WTC11 (cell line): ENCODE results near the gene SLC25A44. TPM values are rescaled to one million over a fixed set of nuclear protein-coding genes. Genes with fewer than 3 reads are reported as not detected.

Experiments used
- ATAC-seq: fragments of 200-7000 bp; cut with Tn5 transposase; 2 replicates; pipeline ENCODE4 v1.10.0; 2021; ENCODE audit warnings: mild to moderate bottlenecking, moderate library complexity
- Bru-seq: library from RNA; stranded (reverse); fragments of 400-500 nt; gene quantifications from one replicate; lab custom pipeline; 2021; lab: Mats Ljungman, UMichigan
- CTCF ChIA-PET: fragments of 300-600 bp; sonication (Branson Sonifier 250); formaldehyde crosslinking; loops from one replicate; lab custom pipeline; 2021; ENCODE audit warnings: antibody characterized with exemption; lab: Charles Lee
- POLR2A ChIA-PET: fragments of 350-600 bp; sonication (Branson Sonifier 250); formaldehyde crosslinking; loops from one replicate; lab custom pipeline; 2021; ENCODE audit warnings: antibody characterized with exemption; lab: Charles Lee
- DNase-seq: peaks from one replicate; pipeline ENCODE4 v3.0.0; 2021; ENCODE audit warnings: low spot score
- H3K27ac Mint-ChIP-seq: 2 replicates; pipeline ENCODE4 v1.8.0; 2021; ENCODE audit warnings: mixed read lengths
- H3K27me3 Mint-ChIP-seq: 2 replicates; pipeline ENCODE4 v1.8.0; 2021; ENCODE audit warnings: low read depth, mild to moderate bottlenecking, moderate library complexity, mixed read lengths
- H3K36me3 Mint-ChIP-seq: 2 replicates; pipeline ENCODE4 v1.8.0; 2021; ENCODE audit warnings: mixed read lengths
- H3K4me1 Mint-ChIP-seq: 2 replicates; pipeline ENCODE4 v1.8.0; 2022; ENCODE audit warnings: mixed read lengths
- H3K4me3 Mint-ChIP-seq: 2 replicates; pipeline ENCODE4 v1.8.0; 2021; ENCODE audit warnings: mild to moderate bottlenecking, moderate library complexity, mixed read lengths
- H3K9me3 Mint-ChIP-seq: 2 replicates; pipeline ENCODE4 v1.8.0; 2021; ENCODE audit warnings: mixed read lengths
- ELF4 ChIP-seq: sonication (generic); formaldehyde crosslinking; IDR thresholded peaks from 2 replicates; pipeline ENCODE4 v1.8.1; 2022; ENCODE audit warnings: low read depth, mild to moderate bottlenecking, moderate library complexity, missing genetic modification reagents
- FOXJ3 ChIP-seq: sonication (generic); formaldehyde crosslinking; IDR thresholded peaks from 2 replicates; pipeline ENCODE4 v1.9.0; 2021; ENCODE audit warnings: missing genetic modification reagents, mild to moderate bottlenecking, borderline replicate concordance
- FOXK1 ChIP-seq: sonication (generic); formaldehyde crosslinking; IDR thresholded peaks from 2 replicates; pipeline ENCODE4 v1.8.0; 2022; ENCODE audit warnings: mild to moderate bottlenecking, moderate library complexity, missing genetic modification reagents
- GTF2I ChIP-seq: fragments of 250-450 bp; sonication (Bioruptor Pico); conservative IDR thresholded peaks from 2 replicates; pipeline ENCODE4 v1.4.0; 2021; ENCODE audit warnings: mild to moderate bottlenecking
- IRF2 ChIP-seq: sonication (generic); formaldehyde crosslinking; IDR thresholded peaks from 2 replicates; pipeline ENCODE4 v1.8.0; 2022; ENCODE audit warnings: low read depth, missing genetic modification reagents, borderline replicate concordance
- JAZF1 ChIP-seq: fragments of 250-450 bp; sonication (Bioruptor Pico); IDR thresholded peaks from 2 replicates; pipeline ENCODE4 v1.9.0; 2021; ENCODE audit warnings: moderate library complexity, mild to moderate bottlenecking, inconsistent platforms
- NFYB ChIP-seq: sonication (generic); formaldehyde crosslinking; conservative IDR thresholded peaks from 2 replicates; pipeline ENCODE4 v1.8.0; 2022; ENCODE audit warnings: low read depth, missing genetic modification reagents
- NR2C2 ChIP-seq: sonication (generic); formaldehyde crosslinking; IDR thresholded peaks from 2 replicates; pipeline ENCODE4 v1.8.0; 2022; ENCODE audit warnings: mild to moderate bottlenecking, missing genetic modification reagents
- NR3C1 ChIP-seq: sonication (generic); formaldehyde crosslinking; conservative IDR thresholded peaks from 2 replicates; pipeline ENCODE4 v1.8.1; 2023; ENCODE audit warnings: low read depth, mild to moderate bottlenecking, missing genetic modification reagents
- PRRX2 ChIP-seq: fragments of 250-450 bp; sonication (Bioruptor Pico); IDR thresholded peaks from 2 replicates; pipeline ENCODE4 v1.8.0; 2021; ENCODE audit warnings: mild to moderate bottlenecking
- RORB ChIP-seq: fragments of 250-450 bp; sonication (Bioruptor Pico); IDR thresholded peaks from 2 replicates; pipeline ENCODE4 v1.9.0; 2021; ENCODE audit warnings: mild to moderate bottlenecking
- SMAD4 ChIP-seq: sonication (generic); formaldehyde crosslinking; IDR thresholded peaks from 2 replicates; pipeline ENCODE4 v1.8.0; 2022; ENCODE audit warnings: mild to moderate bottlenecking, missing genetic modification reagents
- SP1 ChIP-seq: sonication (generic); formaldehyde crosslinking; conservative IDR thresholded peaks from 2 replicates; pipeline ENCODE4 v1.8.1; 2022; ENCODE audit warnings: missing genetic modification reagents
- TCF7 ChIP-seq: sonication (generic); formaldehyde crosslinking; IDR thresholded peaks from 2 replicates; pipeline ENCODE4 v1.8.0; 2022; ENCODE audit warnings: mild to moderate bottlenecking, low read depth, missing genetic modification reagents, moderate library complexity
- ZNF232 ChIP-seq: sonication (generic); formaldehyde crosslinking; IDR thresholded peaks from 2 replicates; pipeline ENCODE4 v1.8.0; 2022; ENCODE audit warnings: mild to moderate bottlenecking, missing genetic modification reagents
- ZNF416 ChIP-seq: fragments of 250-450 bp; sonication (Bioruptor Pico); IDR thresholded peaks from 2 replicates; pipeline ENCODE4 v1.9.0; 2021; ENCODE audit warnings: mild to moderate bottlenecking, inconsistent platforms
- long read RNA-seq, 3 experiments: library from RNA in 1 of 3; library from capped mRNA in 1 of 3; library from polyadenylated mRNA in 1 of 3; unstranded in 2 of 3; stranded (forward) in 1 of 3; transcript quantifications; one replicate each; pipeline ENCODE4 v2.0.0, GENCODE V29; 2021
- total RNA-seq: library from RNA; stranded (reverse); gene quantifications from 3 replicates; pipeline ENCODE4 v1.2.3, GENCODE V29; 2021
- TF ChIP-seq, protein P1 (sequence below): fragments of 250-450 bp; sonication (Bioruptor Pico); IDR thresholded peaks from 2 replicates; pipeline ENCODE4 v1.9.0; 2021; ENCODE audit warnings: mild to moderate bottlenecking
- TF ChIP-seq, protein P2 (sequence below): fragments of 250-450 bp; sonication (Bioruptor Pico); IDR thresholded peaks from 2 replicates; pipeline ENCODE4 v1.9.0; 2021; ENCODE audit warnings: mild to moderate bottlenecking, borderline replicate concordance
- TF ChIP-seq, protein P3 (sequence below): sonication (generic); formaldehyde crosslinking; IDR thresholded peaks from 2 replicates; pipeline ENCODE4 v1.8.0; 2022; ENCODE audit warnings: mild to moderate bottlenecking, missing genetic modification reagents
- TF ChIP-seq, protein P4 (sequence below): sonication (generic); formaldehyde crosslinking; IDR thresholded peaks from 2 replicates; pipeline ENCODE4 v1.8.1; 2022; ENCODE audit warnings: missing genetic modification reagents, borderline replicate concordance
- TF ChIP-seq, protein P5 (sequence below): sonication (generic); formaldehyde crosslinking; conservative IDR thresholded peaks from 2 replicates; pipeline ENCODE4 v1.8.1; 2023; ENCODE audit warnings: mild to moderate bottlenecking, low read depth, missing genetic modification reagents, moderate library complexity
- TF ChIP-seq, protein P6 (sequence below): sonication (generic); formaldehyde crosslinking; IDR thresholded peaks from 2 replicates; pipeline ENCODE4 v1.8.0; 2023; ENCODE audit warnings: mild to moderate bottlenecking, missing genetic modification reagents

Gene SLC25A44, protein sequence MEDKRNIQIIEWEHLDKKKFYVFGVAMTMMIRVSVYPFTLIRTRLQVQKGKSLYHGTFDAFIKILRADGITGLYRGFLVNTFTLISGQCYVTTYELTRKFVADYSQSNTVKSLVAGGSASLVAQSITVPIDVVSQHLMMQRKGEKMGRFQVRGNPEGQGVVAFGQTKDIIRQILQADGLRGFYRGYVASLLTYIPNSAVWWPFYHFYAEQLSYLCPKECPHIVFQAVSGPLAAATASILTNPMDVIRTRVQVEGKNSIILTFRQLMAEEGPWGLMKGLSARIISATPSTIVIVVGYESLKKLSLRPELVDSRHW
- 17.9 to 29.1 TPM (median 19.7 TPM) in 3 replicates for total RNA-seq
- Bru-seq, nascent RNA, result percentile 76 among the genes with signal in this experiment
- long read RNA-seq, experiment 1, full-length matches to known transcripts, result 148 of 212 reads
- long read RNA-seq, experiment 1, partial matches to known transcripts, result 4 of 212 reads
- long read RNA-seq, experiment 1, other reads (novel, unspliced or antisense), result 60 of 212 reads
- long read RNA-seq, experiment 2, full-length matches to known transcripts, result 10 of 22 reads
- long read RNA-seq, experiment 2, partial matches to known transcripts, result 0 of 22 reads
- long read RNA-seq, experiment 2, other reads (novel, unspliced or antisense), result 12 of 22 reads
- long read RNA-seq, experiment 3, transcript SLC25A44-201 (4 exons, 3,482 nt), result major isoform, 6 of 10 reads
- long read RNA-seq, experiment 3, partial matches to known transcripts, result 0 of 10 reads
- long read RNA-seq, experiment 3, other reads (novel, unspliced or antisense), result 4 of 10 reads

DNA sequence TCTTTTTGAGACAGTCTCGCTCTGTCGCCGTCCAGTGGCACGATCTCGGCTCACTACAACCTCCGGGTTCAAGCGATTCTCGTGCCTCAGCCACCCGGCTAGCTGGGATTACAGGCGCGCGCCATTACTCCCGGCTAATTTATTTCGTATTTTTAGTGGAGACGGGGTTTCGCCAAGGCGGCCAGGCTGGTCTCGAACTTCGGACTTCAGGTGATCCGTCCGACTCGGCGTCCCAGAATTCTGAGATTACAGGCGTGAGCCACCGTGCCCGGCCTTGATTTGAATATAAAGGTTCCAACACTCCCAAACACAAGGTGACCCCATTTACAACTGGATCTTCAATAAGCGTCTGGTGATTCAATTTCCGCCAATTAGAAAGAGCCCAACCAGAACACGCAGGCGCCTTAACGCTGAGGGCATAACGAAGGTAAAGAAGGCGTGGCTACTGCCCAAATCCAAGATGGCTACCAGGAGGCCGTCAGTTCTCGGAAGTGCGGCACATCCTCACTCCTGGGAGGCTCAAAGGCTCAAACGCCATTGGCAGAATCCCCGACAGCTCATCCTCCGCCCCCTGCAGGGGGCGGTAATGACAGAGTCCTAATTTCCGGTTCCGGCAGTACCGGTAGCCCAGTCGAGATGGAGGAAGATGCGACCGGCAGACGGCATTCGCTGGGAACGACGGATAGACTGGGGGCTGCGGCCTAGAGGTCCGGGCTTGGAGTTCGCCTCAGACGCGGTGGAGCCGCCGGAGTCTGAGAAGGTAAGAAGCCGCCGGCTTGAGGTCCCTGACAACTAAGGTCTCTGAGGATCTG, at the start of gene SLC25A44:
SLC25A44 (plus strand) TSS at position 617 of the 812 bp plus-strand sequence. CDS start 5,744 bp downstream, outside the sequence.
- Mint-ChIP-seq H3K4me1 (peaks cover 35% of the 10 kb centered on the region), H3K4me3 (peak within 1 kb of the TSS; percentile 99), H3K27me3 (no peaks in the 10 kb centered on the region), H3K9me3 (peaks cover 14% of the 10 kb centered on the region), H3K27ac (peak within 1 kb of the TSS; percentile 98), H3K36me3 (peaks cover 11% of the 10 kb centered on the region)
- ATAC-seq (peak; percentile 98), DNase-seq (peak; percentile 97)
- ChIA-PET POLR2A (interaction anchor here (0.6 to 1.7 kb wide), 6 partner anchors 18 to 949 kb away, joined by 3 to 8 read pairs (median 4); partner anchors contain the start of gene PMF1), CTCF (interaction anchor here (0.6 to 2.6 kb wide), 23 partner anchors 10 to 209 kb away, joined by 3 to 29 read pairs (median 5); partner anchors contain the start of genes CCT3, PMF1, SEMA4A and SMG5)
- TF ChIP-seq ELF4 (no peak), NR2C2 (CRISPR knock-in tag) (no peak), IRF2 (CRISPR knock-in tag) (no peak), FOXK1 (peak; percentile 81), ZNF232 (CRISPR knock-in tag) (no peak), JAZF1 (CRISPR knock-in tag) (no peak), TCF7 (no peak), GTF2I (CRISPR knock-in tag) (no peak), NFYB (CRISPR knock-in tag) (peak; percentile 60), RORB (CRISPR knock-in tag) (no peak), ZNF416 (CRISPR knock-in tag) (no peak), FOXJ3 (no peak), SP1 (CRISPR knock-in tag) (peak; percentile 96), PRRX2 (CRISPR knock-in tag) (no peak), SMAD4 (no peak), NR3C1 (CRISPR knock-in tag) (no peak)
- TF ChIP-seq, protein P1, sequence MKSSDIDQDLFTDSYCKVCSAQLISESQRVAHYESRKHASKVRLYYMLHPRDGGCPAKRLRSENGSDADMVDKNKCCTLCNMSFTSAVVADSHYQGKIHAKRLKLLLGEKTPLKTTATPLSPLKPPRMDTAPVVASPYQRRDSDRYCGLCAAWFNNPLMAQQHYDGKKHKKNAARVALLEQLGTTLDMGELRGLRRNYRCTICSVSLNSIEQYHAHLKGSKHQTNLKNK, result no peak
- TF ChIP-seq, protein P2, sequence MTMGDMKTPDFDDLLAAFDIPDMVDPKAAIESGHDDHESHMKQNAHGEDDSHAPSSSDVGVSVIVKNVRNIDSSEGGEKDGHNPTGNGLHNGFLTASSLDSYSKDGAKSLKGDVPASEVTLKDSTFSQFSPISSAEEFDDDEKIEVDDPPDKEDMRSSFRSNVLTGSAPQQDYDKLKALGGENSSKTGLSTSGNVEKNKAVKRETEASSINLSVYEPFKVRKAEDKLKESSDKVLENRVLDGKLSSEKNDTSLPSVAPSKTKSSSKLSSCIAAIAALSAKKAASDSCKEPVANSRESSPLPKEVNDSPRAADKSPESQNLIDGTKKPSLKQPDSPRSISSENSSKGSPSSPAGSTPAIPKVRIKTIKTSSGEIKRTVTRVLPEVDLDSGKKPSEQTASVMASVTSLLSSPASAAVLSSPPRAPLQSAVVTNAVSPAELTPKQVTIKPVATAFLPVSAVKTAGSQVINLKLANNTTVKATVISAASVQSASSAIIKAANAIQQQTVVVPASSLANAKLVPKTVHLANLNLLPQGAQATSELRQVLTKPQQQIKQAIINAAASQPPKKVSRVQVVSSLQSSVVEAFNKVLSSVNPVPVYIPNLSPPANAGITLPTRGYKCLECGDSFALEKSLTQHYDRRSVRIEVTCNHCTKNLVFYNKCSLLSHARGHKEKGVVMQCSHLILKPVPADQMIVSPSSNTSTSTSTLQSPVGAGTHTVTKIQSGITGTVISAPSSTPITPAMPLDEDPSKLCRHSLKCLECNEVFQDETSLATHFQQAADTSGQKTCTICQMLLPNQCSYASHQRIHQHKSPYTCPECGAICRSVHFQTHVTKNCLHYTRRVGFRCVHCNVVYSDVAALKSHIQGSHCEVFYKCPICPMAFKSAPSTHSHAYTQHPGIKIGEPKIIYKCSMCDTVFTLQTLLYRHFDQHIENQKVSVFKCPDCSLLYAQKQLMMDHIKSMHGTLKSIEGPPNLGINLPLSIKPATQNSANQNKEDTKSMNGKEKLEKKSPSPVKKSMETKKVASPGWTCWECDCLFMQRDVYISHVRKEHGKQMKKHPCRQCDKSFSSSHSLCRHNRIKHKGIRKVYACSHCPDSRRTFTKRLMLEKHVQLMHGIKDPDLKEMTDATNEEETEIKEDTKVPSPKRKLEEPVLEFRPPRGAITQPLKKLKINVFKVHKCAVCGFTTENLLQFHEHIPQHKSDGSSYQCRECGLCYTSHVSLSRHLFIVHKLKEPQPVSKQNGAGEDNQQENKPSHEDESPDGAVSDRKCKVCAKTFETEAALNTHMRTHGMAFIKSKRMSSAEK (CRISPR knock-in tag), result no peak
- TF ChIP-seq, protein P3, sequence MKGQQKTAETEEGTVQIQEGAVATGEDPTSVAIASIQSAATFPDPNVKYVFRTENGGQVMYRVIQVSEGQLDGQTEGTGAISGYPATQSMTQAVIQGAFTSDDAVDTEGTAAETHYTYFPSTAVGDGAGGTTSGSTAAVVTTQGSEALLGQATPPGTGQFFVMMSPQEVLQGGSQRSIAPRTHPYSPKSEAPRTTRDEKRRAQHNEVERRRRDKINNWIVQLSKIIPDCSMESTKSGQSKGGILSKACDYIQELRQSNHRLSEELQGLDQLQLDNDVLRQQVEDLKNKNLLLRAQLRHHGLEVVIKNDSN, result peak; percentile 30; the same call in 1 of the 2 replicates
- TF ChIP-seq, protein P4, sequence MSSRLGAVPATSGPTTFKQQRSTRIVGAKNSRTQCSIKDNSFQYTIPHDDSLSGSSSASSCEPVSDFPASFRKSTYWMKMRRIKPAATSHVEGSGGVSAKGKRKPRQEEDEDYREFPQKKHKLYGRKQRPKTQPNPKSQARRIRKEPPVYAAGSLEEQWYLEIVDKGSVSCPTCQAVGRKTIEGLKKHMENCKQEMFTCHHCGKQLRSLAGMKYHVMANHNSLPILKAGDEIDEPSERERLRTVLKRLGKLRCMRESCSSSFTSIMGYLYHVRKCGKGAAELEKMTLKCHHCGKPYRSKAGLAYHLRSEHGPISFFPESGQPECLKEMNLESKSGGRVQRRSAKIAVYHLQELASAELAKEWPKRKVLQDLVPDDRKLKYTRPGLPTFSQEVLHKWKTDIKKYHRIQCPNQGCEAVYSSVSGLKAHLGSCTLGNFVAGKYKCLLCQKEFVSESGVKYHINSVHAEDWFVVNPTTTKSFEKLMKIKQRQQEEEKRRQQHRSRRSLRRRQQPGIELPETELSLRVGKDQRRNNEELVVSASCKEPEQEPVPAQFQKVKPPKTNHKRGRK (CRISPR knock-in tag), result no peak
- TF ChIP-seq, protein P5, sequence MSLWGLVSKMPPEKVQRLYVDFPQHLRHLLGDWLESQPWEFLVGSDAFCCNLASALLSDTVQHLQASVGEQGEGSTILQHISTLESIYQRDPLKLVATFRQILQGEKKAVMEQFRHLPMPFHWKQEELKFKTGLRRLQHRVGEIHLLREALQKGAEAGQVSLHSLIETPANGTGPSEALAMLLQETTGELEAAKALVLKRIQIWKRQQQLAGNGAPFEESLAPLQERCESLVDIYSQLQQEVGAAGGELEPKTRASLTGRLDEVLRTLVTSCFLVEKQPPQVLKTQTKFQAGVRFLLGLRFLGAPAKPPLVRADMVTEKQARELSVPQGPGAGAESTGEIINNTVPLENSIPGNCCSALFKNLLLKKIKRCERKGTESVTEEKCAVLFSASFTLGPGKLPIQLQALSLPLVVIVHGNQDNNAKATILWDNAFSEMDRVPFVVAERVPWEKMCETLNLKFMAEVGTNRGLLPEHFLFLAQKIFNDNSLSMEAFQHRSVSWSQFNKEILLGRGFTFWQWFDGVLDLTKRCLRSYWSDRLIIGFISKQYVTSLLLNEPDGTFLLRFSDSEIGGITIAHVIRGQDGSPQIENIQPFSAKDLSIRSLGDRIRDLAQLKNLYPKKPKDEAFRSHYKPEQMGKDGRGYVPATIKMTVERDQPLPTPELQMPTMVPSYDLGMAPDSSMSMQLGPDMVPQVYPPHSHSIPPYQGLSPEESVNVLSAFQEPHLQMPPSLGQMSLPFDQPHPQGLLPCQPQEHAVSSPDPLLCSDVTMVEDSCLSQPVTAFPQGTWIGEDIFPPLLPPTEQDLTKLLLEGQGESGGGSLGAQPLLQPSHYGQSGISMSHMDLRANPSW (CRISPR knock-in tag), result no peak
- TF ChIP-seq, protein P6, sequence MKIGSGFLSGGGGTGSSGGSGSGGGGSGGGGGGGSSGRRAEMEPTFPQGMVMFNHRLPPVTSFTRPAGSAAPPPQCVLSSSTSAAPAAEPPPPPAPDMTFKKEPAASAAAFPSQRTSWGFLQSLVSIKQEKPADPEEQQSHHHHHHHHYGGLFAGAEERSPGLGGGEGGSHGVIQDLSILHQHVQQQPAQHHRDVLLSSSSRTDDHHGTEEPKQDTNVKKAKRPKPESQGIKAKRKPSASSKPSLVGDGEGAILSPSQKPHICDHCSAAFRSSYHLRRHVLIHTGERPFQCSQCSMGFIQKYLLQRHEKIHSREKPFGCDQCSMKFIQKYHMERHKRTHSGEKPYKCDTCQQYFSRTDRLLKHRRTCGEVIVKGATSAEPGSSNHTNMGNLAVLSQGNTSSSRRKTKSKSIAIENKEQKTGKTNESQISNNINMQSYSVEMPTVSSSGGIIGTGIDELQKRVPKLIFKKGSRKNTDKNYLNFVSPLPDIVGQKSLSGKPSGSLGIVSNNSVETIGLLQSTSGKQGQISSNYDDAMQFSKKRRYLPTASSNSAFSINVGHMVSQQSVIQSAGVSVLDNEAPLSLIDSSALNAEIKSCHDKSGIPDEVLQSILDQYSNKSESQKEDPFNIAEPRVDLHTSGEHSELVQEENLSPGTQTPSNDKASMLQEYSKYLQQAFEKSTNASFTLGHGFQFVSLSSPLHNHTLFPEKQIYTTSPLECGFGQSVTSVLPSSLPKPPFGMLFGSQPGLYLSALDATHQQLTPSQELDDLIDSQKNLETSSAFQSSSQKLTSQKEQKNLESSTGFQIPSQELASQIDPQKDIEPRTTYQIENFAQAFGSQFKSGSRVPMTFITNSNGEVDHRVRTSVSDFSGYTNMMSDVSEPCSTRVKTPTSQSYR (CRISPR knock-in tag), result no peak
